ENCODE results near the gene TRABD2A. TPM values are rescaled to one million over a fixed set of nuclear protein-coding genes. Genes with fewer than 3 reads are reported as not detected.

Gene TRABD2A
- total and polyA plus RNA-seq, 9 of the 15 experiments (the other 6 are each of a cell fraction or from before 2014, with no cell fraction given), result 0.07 to 0.45 (median 0.25) TPM

DNA sequence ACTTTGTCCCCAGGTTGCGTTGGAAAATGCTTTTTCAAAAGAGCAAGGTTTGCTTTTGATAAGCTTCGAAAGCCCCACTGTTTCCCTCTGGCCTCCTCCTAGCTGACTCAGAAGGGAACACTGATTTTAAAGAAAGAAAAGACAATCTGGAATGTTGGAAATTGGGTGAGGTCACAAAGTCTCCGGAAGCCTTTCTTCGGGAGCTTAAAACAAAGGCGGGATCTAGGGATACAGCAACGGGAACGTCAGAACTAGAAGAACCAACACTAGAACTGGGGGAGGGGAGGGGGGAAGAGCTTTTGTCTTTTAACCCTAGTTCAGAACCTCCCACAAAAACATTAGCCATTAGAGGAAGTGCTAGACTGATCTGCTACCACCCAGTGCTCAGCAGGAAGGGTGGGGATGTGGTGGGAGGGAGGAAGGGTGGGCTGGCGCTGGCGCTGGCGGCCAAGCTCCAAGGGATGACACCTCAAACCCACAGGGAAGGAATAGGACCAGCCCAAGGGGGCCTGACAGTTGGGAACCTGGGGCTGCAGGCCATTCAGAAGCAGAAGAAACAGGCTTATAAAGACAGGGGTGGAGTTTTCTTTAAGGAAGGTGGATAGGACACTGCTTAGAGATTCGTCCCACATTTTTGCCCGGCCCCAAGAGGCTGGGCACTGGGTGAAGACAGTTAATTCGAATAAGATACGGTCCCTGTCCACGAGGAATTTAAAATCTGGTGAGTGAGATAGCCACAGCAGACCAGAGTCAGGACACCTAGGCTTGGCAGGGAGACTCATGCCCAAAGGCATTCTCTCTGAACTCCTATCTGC lies 26.2 kb upstream of the TRABD2A start (continued):
- TF ChIP-seq, protein P1, sequence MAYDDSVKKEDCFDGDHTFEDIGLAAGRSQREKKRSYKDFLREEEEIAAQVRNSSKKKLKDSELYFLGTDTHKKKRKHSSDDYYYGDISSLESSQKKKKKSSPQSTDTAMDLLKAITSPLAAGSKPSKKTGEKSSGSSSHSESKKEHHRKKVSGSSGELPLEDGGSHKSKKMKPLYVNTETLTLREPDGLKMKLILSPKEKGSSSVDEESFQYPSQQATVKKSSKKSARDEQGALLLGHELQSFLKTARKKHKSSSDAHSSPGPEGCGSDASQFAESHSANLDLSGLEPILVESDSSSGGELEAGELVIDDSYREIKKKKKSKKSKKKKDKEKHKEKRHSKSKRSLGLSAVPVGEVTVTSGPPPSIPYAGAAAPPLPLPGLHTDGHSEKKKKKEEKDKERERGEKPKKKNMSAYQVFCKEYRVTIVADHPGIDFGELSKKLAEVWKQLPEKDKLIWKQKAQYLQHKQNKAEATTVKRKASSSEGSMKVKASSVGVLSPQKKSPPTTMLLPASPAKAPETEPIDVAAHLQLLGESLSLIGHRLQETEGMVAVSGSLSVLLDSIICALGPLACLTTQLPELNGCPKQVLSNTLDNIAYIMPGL (CRISPR knock-in tag; IDR thresholded peaks at IDR 0.05), result no peak
- 0 out of 2 replicates have a peak, but pooled peaks have one; percentile 11 for TF ChIP-seq SMARCA4 (IDR thresholded peaks at IDR 0.05)
- TF ChIP-seq, protein P2, sequence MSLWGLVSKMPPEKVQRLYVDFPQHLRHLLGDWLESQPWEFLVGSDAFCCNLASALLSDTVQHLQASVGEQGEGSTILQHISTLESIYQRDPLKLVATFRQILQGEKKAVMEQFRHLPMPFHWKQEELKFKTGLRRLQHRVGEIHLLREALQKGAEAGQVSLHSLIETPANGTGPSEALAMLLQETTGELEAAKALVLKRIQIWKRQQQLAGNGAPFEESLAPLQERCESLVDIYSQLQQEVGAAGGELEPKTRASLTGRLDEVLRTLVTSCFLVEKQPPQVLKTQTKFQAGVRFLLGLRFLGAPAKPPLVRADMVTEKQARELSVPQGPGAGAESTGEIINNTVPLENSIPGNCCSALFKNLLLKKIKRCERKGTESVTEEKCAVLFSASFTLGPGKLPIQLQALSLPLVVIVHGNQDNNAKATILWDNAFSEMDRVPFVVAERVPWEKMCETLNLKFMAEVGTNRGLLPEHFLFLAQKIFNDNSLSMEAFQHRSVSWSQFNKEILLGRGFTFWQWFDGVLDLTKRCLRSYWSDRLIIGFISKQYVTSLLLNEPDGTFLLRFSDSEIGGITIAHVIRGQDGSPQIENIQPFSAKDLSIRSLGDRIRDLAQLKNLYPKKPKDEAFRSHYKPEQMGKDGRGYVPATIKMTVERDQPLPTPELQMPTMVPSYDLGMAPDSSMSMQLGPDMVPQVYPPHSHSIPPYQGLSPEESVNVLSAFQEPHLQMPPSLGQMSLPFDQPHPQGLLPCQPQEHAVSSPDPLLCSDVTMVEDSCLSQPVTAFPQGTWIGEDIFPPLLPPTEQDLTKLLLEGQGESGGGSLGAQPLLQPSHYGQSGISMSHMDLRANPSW (CRISPR knock-in tag; IDR thresholded peaks at IDR 0.05), result no peak
- 0 out of 2 replicates have a peak, but pooled peaks have one; percentile 17 for TF ChIP-seq PML (IDR thresholded peaks at IDR 0.05; ENCODE audit: low read length)
- TF ChIP-seq, protein P3, sequence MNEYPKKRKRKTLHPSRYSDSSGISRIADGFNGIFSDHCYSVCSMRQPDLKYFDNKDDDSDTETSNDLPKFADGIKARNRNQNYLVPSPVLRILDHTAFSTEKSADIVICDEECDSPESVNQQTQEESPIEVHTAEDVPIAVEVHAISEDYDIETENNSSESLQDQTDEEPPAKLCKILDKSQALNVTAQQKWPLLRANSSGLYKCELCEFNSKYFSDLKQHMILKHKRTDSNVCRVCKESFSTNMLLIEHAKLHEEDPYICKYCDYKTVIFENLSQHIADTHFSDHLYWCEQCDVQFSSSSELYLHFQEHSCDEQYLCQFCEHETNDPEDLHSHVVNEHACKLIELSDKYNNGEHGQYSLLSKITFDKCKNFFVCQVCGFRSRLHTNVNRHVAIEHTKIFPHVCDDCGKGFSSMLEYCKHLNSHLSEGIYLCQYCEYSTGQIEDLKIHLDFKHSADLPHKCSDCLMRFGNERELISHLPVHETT (CRISPR knock-in tag; conservative IDR thresholded peaks at IDR 0.05 in 1 of 2, IDR thresholded peaks at IDR 0.05 in 1 of 2), result no peak
- TF ChIP-seq, protein P4, sequence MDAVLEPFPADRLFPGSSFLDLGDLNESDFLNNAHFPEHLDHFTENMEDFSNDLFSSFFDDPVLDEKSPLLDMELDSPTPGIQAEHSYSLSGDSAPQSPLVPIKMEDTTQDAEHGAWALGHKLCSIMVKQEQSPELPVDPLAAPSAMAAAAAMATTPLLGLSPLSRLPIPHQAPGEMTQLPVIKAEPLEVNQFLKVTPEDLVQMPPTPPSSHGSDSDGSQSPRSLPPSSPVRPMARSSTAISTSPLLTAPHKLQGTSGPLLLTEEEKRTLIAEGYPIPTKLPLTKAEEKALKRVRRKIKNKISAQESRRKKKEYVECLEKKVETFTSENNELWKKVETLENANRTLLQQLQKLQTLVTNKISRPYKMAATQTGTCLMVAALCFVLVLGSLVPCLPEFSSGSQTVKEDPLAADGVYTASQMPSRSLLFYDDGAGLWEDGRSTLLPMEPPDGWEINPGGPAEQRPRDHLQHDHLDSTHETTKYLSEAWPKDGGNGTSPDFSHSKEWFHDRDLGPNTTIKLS (IDR thresholded peaks at IDR 0.05; ENCODE audit: borderline replicate concordance, low read depth), result no peak
- TF ChIP-seq E2F3 (CRISPR knock-in tag; IDR thresholded peaks at IDR 0.05), result no peak
- no peak; the same call in 1 of the 2 replicates for TF ChIP-seq POLR2A (conservative IDR thresholded peaks at IDR 0.05)
- TF ChIP-seq, protein P5, sequence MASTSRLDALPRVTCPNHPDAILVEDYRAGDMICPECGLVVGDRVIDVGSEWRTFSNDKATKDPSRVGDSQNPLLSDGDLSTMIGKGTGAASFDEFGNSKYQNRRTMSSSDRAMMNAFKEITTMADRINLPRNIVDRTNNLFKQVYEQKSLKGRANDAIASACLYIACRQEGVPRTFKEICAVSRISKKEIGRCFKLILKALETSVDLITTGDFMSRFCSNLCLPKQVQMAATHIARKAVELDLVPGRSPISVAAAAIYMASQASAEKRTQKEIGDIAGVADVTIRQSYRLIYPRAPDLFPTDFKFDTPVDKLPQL (IDR thresholded peaks at IDR 0.05; ENCODE audit: extremely low read depth, insufficient read length), result no peak
- peak; percentile 33; the same call in 1 of the 2 replicates for TF ChIP-seq FOSL1 (tag; conservative IDR thresholded peaks at IDR 0.05)
- TF ChIP-seq FOXM1 (IDR thresholded peaks at IDR 0.05; ENCODE audit: low read depth), result no peak
- TF ChIP-seq FOXM1 (CRISPR knock-in tag; IDR thresholded peaks at IDR 0.05; ENCODE audit: low read depth), result no peak
- no peak for TF ChIP-seq HEY1 (CRISPR knock-in tag; IDR thresholded peaks at IDR 0.05; ENCODE audit: borderline replicate concordance)
- no peak for TF ChIP-seq ZNF436 (CRISPR knock-in tag; IDR thresholded peaks at IDR 0.05)
- no peak for TF ChIP-seq MCM2 (IDR thresholded peaks at IDR 0.05; ENCODE audit: low read depth)
- no peak for TF ChIP-seq RNF2 (IDR thresholded peaks at IDR 0.05)
- TF ChIP-seq, protein P6, sequence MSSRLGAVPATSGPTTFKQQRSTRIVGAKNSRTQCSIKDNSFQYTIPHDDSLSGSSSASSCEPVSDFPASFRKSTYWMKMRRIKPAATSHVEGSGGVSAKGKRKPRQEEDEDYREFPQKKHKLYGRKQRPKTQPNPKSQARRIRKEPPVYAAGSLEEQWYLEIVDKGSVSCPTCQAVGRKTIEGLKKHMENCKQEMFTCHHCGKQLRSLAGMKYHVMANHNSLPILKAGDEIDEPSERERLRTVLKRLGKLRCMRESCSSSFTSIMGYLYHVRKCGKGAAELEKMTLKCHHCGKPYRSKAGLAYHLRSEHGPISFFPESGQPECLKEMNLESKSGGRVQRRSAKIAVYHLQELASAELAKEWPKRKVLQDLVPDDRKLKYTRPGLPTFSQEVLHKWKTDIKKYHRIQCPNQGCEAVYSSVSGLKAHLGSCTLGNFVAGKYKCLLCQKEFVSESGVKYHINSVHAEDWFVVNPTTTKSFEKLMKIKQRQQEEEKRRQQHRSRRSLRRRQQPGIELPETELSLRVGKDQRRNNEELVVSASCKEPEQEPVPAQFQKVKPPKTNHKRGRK (tag; IDR thresholded peaks at IDR 0.05), result no peak
- no peak for TF ChIP-seq JUNB (CRISPR knock-in tag; conservative IDR thresholded peaks at IDR 0.05)
